ENCODE measurements around the gene STBD1.
"Not testable (repeated sequence)": the region's sequence is repeated elsewhere in the genome, so short reads cannot be mapped to it uniquely, and the experiment has no call there.

STBD1 gene

GRCh38 chr4:76282941-76283689, 23.4 kb upstream of the STBD1 start:
- in situ Hi-C loops (cut with HindIII; ENCODE audit: low sequenced_read_pairs), result no loop called here

GRCh38 chr4:76283900-76284299, 22.6 kb upstream of the STBD1 start:
- in situ Hi-C loops (cut with HindIII; ENCODE audit: low sequenced_read_pairs), result no loop called here

DNA sequence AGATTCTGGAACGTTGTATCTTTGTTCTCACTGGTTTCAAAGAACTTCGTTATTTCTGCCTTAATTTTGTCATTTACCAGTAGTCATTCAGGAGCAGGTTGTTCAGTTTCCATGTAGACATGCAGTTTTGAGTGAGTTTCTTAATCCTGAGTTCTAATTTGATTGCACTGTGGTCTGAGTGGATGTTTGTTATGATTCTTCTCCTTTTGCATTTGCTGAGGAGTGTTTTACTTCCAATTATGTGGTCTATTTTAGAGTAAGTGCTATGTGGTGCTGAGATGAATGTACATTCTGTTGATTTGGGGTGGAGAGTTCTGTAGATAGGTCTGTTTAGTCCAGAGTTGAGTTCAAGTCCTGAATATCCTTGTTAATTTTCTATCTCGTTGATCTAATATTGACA, 18.7 kb upstream of the STBD1 start:
- in situ Hi-C loops (cut with HindIII; ENCODE audit: low sequenced_read_pairs), result not testable (repeated sequence)

GRCh38 chr4:76292730-76293129, 13.8 kb upstream of the STBD1 start:
- in situ Hi-C loops (cut with HindIII; ENCODE audit: low sequenced_read_pairs), result no loop called here

DNA sequence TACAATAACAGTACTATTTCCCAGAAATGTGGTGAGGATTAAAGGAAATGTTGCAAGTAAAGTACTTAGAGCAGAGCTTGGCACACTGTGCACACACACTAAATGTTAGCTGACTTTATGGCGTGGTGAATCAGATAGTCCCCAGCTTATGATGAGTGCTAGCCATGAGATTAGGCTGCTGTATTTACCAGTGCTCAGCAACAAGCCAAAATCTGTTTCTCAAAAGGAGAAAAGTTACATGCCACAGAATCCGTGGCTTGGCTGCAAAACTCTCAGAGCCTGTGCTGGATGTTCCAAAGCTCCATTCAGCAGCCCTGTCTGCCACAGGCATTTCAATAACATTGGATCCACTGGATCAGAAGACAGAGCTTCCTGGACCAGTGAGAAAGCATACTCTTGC, 12.8 kb upstream of the STBD1 start:
- in situ Hi-C loops (cut with HindIII; ENCODE audit: low sequenced_read_pairs), result no loop called here

DNA sequence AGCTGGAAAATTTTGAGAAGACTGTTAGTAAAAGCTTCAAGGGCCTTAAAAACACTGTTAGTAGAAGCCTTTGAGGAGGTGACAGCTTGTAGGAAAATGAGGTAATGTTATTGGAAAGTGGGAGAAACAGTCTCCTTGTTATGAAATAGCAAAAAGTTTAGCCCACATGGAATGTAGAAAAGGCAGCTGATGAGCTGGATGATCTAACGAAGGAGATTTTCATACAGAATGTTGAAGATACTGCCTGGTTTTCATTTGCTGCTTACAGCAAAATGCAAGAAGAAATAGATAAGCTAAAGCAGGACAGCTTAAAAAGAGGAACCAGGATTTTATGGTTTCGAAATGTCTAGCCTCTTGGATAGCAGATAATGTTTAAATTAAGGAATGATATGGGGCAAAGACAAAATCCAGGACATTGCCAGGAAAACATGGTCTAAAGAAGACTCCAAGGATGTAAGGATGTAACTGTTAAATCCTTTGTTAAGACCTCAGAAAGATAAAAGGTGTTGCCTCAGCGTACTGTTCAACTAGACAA, 10.2 kb upstream of the STBD1 start:
- in situ Hi-C loops (cut with HindIII; ENCODE audit: low sequenced_read_pairs), result no loop called here

DNA sequence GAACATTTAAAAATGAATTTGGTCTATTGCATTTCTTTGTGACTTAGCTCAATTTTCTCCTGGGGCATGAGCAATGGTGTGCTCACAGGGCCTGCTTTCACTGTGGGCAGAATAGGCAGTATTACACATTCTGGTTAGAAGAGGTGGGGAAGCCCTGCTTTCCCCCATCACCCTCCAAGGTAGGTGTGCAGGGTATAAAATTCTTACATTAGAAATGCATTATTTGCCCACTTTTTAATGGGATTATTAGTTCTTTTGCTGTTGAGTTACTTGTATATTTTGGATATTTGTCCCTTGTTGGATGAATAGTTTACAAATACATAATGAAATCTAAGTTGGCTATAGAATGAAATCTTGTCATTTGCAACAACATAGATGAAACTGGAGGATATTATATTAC, 8.3 kb upstream of the STBD1 start:
- in situ Hi-C loops (cut with HindIII; ENCODE audit: low sequenced_read_pairs), result no loop called here

DNA sequence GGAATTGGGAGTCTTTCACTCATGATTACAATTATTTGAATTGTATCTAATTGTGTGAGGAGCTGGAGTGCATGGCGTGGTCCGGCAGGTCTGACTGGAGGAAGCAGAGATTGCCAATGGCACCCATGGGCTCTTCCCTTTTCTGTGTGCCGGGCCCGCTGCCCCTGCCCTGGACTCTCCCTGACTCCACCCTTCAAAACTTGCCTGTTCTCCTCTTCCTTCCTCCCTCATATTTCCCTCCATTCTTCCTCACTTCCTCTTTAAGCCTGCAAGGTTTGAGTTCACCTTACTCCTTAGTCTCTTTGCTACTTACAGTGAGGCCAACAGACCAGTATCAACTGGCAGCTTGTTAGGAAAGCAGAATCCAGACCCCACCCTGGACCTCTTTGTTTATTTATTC, 6.5 kb upstream of the STBD1 start:
- in situ Hi-C loops (cut with HindIII; ENCODE audit: low sequenced_read_pairs), result no loop called here

DNA sequence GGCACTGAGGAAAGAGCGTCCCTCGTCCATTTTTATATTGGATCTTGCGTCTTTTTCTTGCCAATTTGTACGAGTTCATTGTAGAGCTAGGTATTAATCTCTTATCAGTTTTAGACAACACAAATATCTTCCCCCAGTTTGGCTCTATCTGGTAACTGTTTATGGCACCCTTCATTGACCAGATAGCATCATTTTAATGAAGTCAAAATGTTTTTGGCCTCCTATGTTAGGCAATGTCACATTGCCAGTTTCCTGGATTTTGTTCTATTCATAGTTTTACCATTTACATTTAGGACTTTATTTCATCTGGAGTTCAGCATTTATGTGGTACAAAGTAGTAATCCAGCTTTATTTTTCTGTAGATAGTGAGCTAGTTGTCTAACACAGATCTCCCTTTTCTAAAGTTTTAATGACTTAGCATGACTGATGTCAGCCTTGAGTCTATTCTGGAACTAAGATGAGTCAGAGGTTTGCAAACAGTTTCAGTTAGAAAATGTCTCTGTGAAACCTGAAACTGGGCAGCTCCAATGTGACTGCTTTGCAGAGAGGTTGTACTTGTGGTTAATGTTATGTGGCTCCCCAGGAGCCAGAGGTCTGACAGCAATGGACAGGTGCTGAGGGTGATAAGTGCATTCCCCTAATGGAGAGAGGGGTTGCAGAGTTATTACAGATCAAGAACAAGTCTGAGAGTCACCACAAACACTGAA, 5.3 kb upstream of the STBD1 start:
- in situ Hi-C loops (cut with HindIII; ENCODE audit: low sequenced_read_pairs), result no loop called here

DNA sequence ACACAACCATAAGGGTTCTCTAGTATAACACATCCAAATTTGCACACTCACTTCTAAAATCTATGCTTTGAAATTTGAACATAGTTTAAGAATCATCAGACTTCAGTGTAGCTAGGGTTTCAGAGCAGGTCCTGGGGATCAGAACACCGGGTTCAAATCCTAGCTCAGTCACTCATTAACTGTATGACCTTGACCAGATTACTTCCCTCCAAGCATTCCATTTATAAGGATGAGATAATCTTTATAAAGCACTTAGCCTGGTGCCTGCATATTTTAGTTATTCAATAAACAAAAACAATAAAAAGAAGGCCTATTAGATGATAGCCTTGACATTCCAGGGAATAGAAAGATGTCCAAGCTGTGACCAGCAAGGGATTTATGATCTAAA, 4.8 kb upstream of the STBD1 start:
- in situ Hi-C loops (cut with HindIII; ENCODE audit: low sequenced_read_pairs), result no loop called here

- in situ Hi-C loops (cut with HindIII; ENCODE audit: low sequenced_read_pairs), result no loop called here
Measured at GRCh38 chr4:76302826-76303438, 3.6 kb upstream of the STBD1 start.

- in situ Hi-C loops (cut with HindIII; ENCODE audit: low sequenced_read_pairs), result no loop called here
Measured at GRCh38 chr4:76305033-76305687, 1.4 kb upstream of the STBD1 start.

GRCh38 chr4:76306882-76307659, 538 bp downstream of the STBD1 start:
- in situ Hi-C loops (cut with HindIII; ENCODE audit: low sequenced_read_pairs), result no loop called here

DNA sequence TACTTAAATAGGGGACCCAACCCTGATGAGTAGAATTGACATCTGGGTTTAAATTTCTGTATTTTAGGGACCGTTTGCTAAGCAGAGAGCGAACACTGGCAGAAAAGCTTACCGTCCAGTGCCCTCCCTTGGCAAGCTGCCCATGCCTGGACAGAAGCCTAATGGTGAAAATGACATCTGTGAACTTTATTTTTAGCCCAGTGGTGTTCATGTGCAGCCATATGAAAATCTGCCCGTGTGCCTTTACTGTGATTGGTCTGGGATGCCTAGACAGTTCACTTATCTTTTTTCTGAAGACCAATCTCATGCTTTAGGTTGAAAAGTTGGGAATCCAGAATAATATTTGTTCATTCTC, 1.1 kb downstream of the STBD1 start:
- in situ Hi-C loops (cut with HindIII; ENCODE audit: low sequenced_read_pairs), result no loop called here

DNA sequence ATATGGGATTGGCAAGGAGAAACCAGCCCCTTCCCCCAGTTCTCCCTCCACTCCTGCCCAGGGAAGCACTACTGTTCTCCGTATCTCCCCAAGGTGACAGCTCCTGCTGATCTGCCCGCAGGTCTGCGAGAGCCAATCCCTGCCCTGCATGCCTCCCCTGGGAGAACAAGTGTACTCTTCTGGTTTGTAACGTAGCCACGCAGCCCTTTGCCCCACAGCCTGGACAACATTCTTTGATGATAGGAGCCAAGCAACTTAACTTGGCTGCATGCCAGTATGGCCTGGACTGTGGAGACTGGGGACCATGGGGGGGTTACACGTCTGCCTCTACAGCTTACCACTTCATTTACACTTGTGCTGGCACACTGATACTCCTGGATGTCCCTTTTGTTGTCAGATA, 2.0 kb downstream of the STBD1 start:
- in situ Hi-C loops (cut with HindIII; ENCODE audit: low sequenced_read_pairs), result no loop called here

GRCh38 chr4:76309939-76310550, 3.5 kb downstream of the STBD1 start:
- in situ Hi-C loops (cut with HindIII; ENCODE audit: low sequenced_read_pairs), result no loop called here

DNA sequence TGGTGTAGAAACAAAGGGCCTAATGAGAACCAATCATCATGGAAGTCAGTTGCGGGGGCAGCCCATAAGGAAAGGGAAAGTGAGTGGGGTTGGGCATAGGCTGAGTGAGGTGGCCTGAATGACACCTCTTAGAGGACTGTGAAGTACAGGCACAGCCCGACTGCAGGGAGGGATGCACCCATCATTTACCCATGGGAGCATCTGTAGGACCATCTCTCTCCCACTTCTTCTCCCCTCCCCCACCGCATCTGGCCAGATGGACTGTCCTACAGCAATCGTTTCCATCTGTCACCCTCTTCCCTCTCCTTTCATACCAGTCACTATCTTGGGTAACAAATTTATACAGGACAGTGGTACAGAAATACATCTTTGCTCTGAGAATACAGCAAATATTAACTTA, 4.2 kb downstream of the STBD1 start:
- in situ Hi-C loops (cut with HindIII; ENCODE audit: low sequenced_read_pairs), result no loop called here

DNA sequence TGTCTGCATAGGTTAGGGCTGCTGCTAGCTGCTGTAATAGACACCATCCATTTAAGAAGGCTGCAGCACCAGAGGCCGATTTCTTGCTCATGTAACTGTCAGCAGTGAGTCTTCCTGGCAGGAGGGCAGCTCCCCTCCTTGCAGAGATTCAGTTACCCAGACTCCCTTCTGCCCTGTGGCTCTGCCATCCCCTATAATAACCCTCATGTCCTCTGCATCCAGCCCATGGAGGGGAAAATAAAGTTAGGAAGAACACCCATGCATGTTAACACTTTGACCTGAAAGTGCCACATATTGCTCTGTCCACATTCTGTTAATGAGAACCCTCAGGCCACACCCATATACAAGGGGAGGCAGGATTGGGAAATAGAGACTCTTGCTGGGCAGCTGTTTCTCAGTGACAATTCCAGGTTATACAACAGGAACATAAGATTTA, 5.4 kb downstream of the STBD1 start:
- in situ Hi-C loops (cut with HindIII; ENCODE audit: low sequenced_read_pairs), result no loop called here

DNA sequence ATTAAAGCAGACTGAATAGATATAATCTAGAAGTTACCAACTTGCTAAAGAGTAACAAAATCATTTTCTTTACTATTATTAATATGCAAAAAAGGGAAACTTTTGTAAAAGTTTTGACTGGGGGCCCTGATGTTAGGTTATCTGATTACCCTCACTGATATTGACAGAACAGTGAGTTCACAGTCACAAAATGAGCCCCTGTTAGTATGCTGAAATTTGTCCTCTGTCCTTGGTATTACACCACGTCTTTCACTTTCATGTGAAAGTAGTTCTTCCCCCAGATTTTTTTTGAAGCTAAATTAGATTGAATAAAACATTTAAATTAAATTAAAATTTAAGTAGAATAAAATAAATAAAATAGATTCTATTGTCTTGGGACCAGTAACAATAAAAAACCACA, 5.9 kb downstream of the STBD1 start:
- in situ Hi-C loops (cut with HindIII; ENCODE audit: low sequenced_read_pairs), result no loop called here

GRCh38 chr4:76313547-76313946, 7.0 kb downstream of the STBD1 start:
- in situ Hi-C loops (cut with HindIII; ENCODE audit: low sequenced_read_pairs), result no loop called here

All from DLD1 (cell line).